ENCODE results near the gene SLC6A6. TPM values are rescaled to one million over a fixed set of nuclear protein-coding genes. Genes with fewer than 3 reads are reported as not detected.

The SLC6A6 gene
- total and polyA plus RNA-seq, 10 of the 15 experiments (the other 5 are each of a cell fraction or from before 2014, with no cell fraction given), result 5.6 to 47.0 (median 20.2) TPM

DNA sequence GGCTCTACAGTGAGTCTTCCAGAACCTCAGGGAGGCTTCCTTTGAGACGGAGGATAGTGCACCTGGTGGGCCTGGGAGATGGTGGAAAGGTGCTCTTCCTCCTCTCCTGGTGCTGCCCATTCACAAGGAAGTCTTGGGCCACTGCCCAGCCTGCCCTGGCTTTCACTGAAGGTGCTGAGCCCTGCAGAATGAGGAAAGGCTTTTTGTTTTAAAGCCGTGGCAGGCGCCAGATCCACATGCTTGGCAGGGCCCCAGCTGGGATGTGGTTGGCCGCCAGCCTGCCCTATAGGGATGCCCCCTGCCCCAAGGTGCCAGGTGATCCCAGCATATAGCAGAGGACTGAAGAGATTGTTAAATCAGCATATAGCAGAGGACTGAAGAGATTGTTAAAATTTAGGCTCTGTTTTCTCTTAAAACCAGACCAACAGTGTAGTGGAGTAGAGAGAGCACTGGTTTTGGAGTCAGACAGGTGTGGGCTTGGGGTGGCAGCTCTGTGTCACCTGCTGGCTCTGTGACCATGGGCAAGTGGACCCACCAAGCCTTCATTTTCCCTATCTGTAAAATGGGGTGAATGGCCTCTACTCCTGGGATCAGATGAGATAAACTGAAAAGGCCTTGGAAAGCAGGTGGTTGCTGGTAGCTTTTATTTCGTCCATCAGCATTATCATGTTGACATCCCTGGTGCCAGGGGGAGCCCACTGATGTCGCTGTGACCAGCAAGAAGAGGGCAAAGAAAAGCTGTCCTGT is 53.3 kb downstream of the SLC6A6 start:
- POLR2A ChIA-PET, result no interaction called here
- 95% methylated on average over 6 of the region's 6 CpGs for WGBS (ENCODE audit: insufficient coverage, insufficient replicate concordance, low lambda C conversion rate, missing lambda C conversion rate)

More for the DNA sequence above, 53.3 kb downstream of the SLC6A6 start:
- no peaks in the 10 kb centered on the region for H3K9me3 ChIP-seq (replicated peaks; ENCODE audit: control insufficient read depth, insufficient read depth, low read length)
- H3K4me3 ChIP-seq, result no peak overlapping the region
- peaks cover 8 to 17% of the 10 kb centered on the region in 2 experiments; a peak in 3 of 4 replicates for H3K36me3 ChIP-seq (ENCODE audit: control insufficient read depth in 2 of 2, insufficient read depth in 2 of 2, low read length in 1 of 2)
- no peak overlapping the region for H3K27ac ChIP-seq (ENCODE audit: control insufficient read depth, insufficient read depth)
- FAIRE-seq, result no peak
- no peaks in the 10 kb centered on the region for H4K20me1 ChIP-seq (ENCODE audit: control insufficient read depth, insufficient read depth)
- no peak for ATAC-seq
- in situ Hi-C loops (cut with MboI), result no loop called here
- intact Hi-C loops (cut with micrococcal nuclease; ENCODE audit: unreplicated experiment), result no loop called here
- no peaks in the 10 kb centered on the region for H3K4me1 ChIP-seq (ENCODE audit: control insufficient read depth, insufficient read depth, low read length)
- H3K9ac ChIP-seq (ENCODE audit: control insufficient read depth, insufficient read depth, low read length), result no peak overlapping the region
- H3K79me2 ChIP-seq (ENCODE audit: control insufficient read depth, insufficient read depth, low read length), result no peaks in the 10 kb centered on the region
- TF ChIP-seq, protein P1, sequence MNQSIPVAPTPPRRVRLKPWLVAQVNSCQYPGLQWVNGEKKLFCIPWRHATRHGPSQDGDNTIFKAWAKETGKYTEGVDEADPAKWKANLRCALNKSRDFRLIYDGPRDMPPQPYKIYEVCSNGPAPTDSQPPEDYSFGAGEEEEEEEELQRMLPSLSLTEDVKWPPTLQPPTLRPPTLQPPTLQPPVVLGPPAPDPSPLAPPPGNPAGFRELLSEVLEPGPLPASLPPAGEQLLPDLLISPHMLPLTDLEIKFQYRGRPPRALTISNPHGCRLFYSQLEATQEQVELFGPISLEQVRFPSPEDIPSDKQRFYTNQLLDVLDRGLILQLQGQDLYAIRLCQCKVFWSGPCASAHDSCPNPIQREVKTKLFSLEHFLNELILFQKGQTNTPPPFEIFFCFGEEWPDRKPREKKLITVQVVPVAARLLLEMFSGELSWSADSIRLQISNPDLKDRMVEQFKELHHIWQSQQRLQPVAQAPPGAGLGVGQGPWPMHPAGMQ (IDR thresholded peaks at IDR 0.05; ENCODE audit: borderline replicate concordance), result no peak
- TF ChIP-seq NFYA (IDR thresholded peaks at IDR 0.05; ENCODE audit: borderline replicate concordance, low read depth, low read length) (no peak), GABPA (IDR thresholded peaks at IDR 0.05; ENCODE audit: low read depth) (no peak), FOS (IDR thresholded peaks at IDR 0.05; ENCODE audit: borderline replicate concordance, extremely low read depth, insufficient read length) (no peak), JUND (IDR thresholded peaks at IDR 0.05; ENCODE audit: low read depth, low read length) (no peak), TCF12 (IDR thresholded peaks at IDR 0.05; ENCODE audit: low read depth, low read length) (no peak), SUPT20H (IDR thresholded peaks at IDR 0.05; ENCODE audit: borderline replicate concordance, control insufficient read depth, low read depth, low read length) (no peak), MEF2B (IDR thresholded peaks at IDR 0.05; ENCODE audit: partially characterized antibody, poor library complexity, severe bottlenecking) (no peak)
- TF ChIP-seq, protein P2, sequence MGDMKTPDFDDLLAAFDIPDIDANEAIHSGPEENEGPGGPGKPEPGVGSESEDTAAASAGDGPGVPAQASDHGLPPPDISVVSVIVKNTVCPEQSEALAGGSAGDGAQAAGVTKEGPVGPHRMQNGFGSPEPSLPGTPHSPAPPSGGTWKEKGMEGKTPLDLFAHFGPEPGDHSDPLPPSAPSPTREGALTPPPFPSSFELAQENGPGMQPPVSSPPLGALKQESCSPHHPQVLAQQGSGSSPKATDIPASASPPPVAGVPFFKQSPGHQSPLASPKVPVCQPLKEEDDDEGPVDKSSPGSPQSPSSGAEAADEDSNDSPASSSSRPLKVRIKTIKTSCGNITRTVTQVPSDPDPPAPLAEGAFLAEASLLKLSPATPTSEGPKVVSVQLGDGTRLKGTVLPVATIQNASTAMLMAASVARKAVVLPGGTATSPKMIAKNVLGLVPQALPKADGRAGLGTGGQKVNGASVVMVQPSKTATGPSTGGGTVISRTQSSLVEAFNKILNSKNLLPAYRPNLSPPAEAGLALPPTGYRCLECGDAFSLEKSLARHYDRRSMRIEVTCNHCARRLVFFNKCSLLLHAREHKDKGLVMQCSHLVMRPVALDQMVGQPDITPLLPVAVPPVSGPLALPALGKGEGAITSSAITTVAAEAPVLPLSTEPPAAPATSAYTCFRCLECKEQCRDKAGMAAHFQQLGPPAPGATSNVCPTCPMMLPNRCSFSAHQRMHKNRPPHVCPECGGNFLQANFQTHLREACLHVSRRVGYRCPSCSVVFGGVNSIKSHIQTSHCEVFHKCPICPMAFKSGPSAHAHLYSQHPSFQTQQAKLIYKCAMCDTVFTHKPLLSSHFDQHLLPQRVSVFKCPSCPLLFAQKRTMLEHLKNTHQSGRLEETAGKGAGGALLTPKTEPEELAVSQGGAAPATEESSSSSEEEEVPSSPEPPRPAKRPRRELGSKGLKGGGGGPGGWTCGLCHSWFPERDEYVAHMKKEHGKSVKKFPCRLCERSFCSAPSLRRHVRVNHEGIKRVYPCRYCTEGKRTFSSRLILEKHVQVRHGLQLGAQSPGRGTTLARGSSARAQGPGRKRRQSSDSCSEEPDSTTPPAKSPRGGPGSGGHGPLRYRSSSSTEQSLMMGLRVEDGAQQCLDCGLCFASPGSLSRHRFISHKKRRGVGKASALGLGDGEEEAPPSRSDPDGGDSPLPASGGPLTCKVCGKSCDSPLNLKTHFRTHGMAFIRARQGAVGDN (IDR thresholded peaks at IDR 0.05), result no peak
- ChIA-PET CTCF (interaction anchor here (1.0 to 1.6 kb wide), 4 partner anchors 9 to 252 kb away, joined by 3 to 7 read pairs (median 5); no protein-coding TSS in a partner anchor), SMC1A (ENCODE audit: uncharacterized antibody, unreplicated experiment) (interaction anchor here (1.8 kb wide), 1 partner anchor 44 kb away, joined by 4 read pairs; no protein-coding TSS in a partner anchor), RAD21 (ENCODE audit: unreplicated experiment) (interaction anchor here (1.1 to 1.3 kb wide), 3 partner anchors 12 to 51 kb away, joined by 3 to 4 read pairs (median 4); no protein-coding TSS in a partner anchor)
- H2AFZ ChIP-seq (ENCODE audit: control insufficient read depth, low read depth, low read length), result no peak overlapping the region
- BruUV-seq (replicated peaks), result no TSS peak
- no peaks in the 10 kb centered on the region for H3K27me3 ChIP-seq (replicated peaks in 1 of 2; ENCODE audit: control insufficient read depth in 2 of 2, insufficient read depth in 2 of 2, low read length in 1 of 2)
- no peak for DNase-seq (ENCODE audit: low read depth, low spot score)
- no peak overlapping the region for H3K4me2 ChIP-seq (ENCODE audit: control insufficient read depth, insufficient read depth)

All from GM12878 (cell line).